Stimulated activated memory B cell treated with anti-CD40 and anti-IgM and Interleukin-4, amounts not matched to agents 10 μg/mL and 1 μg/mL and 100 μg/mL, for 72 hours (primary cell): ENCODE results near the gene SLC26A9.

Experiments used
- ATAC-seq: fragments of 150-1000 bp; cut with Tn5 transposase; 2 replicates; pipeline ENCODE4 v1.10.0; 2021
- H3K27ac Mint-ChIP-seq: one replicate; pipeline ENCODE4 v1.8.0; 2022; ENCODE audit warnings: mild to moderate bottlenecking, mixed read lengths
- H3K27me3 Mint-ChIP-seq: one replicate; pipeline ENCODE4 v1.8.0; 2022; ENCODE audit warnings: mixed read lengths
- H3K36me3 Mint-ChIP-seq: one replicate; pipeline ENCODE4 v1.8.0; 2022; ENCODE audit warnings: mixed read lengths
- H3K4me1 Mint-ChIP-seq: one replicate; pipeline ENCODE4 v1.8.0; 2022; ENCODE audit warnings: mixed read lengths
- H3K4me3 Mint-ChIP-seq: one replicate; pipeline ENCODE4 v1.8.0; 2022; ENCODE audit warnings: mild to moderate bottlenecking, moderate library complexity, mixed read lengths
- H3K9me3 Mint-ChIP-seq: one replicate; pipeline ENCODE4 v1.8.0; 2022; ENCODE audit warnings: mixed read lengths

The SLC26A9 gene

GRCh38 chr1:205942631-205943159, 561 bp downstream of the SLC26A9 start:
- H3K36me3 Mint-ChIP-seq = no peaks in the 10 kb centered on the region
- H3K4me1 Mint-ChIP-seq = peaks cover 6% of the 10 kb centered on the region
- H3K4me3 Mint-ChIP-seq = no peak overlapping the region
- H3K9me3 Mint-ChIP-seq = no peaks in the 10 kb centered on the region
- ATAC-seq = no peak
- no peak overlapping the region for H3K27ac Mint-ChIP-seq
- peaks cover 78% of the 10 kb centered on the region for H3K27me3 Mint-ChIP-seq

DNA sequence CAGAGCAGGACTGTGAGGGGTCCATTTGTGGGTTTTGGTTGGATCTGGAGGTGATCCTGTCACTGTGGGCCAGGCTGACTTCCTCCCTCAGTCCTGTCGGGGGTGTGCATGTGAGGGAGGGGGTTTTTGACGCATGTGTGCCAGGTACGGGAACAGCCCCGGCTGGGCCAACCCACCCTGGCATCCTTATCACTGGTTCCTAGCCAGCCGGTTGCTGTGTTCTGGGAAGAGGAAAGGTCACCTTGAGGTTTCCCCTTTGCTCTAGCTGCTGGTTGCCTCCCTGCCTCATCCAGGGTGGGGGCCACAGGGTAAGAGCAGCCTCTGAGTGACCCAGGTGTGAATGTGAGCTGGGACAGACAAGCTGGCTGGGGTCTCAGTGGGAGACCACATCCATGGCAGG, 2.5 kb downstream of the SLC26A9 start:
- Mint-ChIP-seq H3K9me3 (no peaks in the 10 kb centered on the region), H3K27me3 (peaks cover 86% of the 10 kb centered on the region), H3K4me3 (no peak overlapping the region), H3K36me3 (no peaks in the 10 kb centered on the region), H3K27ac (no peak overlapping the region), H3K4me1 (peaks cover 6% of the 10 kb centered on the region)
- ATAC-seq = no peak

- no peaks in the 10 kb centered on the region for H3K9me3 Mint-ChIP-seq
- peaks cover 6% of the 10 kb centered on the region for H3K4me1 Mint-ChIP-seq
- peaks cover 85% of the 10 kb centered on the region for H3K27me3 Mint-ChIP-seq
- no peaks in the 10 kb centered on the region for H3K36me3 Mint-ChIP-seq
- peak; percentile 4 for ATAC-seq
- no peak overlapping the region for H3K27ac Mint-ChIP-seq
- no peak overlapping the region for H3K4me3 Mint-ChIP-seq
Measured at GRCh38 chr1:205939690-205940330, 3.4 kb downstream of the SLC26A9 start.

GRCh38 chr1:205938682-205939081, 4.6 kb downstream of the SLC26A9 start:
- no peak overlapping the region for H3K27ac Mint-ChIP-seq
- ATAC-seq = no peak
- no peak overlapping the region for H3K4me3 Mint-ChIP-seq
- H3K27me3 Mint-ChIP-seq = peaks cover 76% of the 10 kb centered on the region
- H3K4me1 Mint-ChIP-seq = peaks cover 6% of the 10 kb centered on the region
- no peaks in the 10 kb centered on the region for H3K36me3 Mint-ChIP-seq
- H3K9me3 Mint-ChIP-seq = no peaks in the 10 kb centered on the region

- H3K27me3 Mint-ChIP-seq = peaks cover 75% of the 10 kb centered on the region
- no peaks in the 10 kb centered on the region for H3K9me3 Mint-ChIP-seq
- H3K4me3 Mint-ChIP-seq = no peak overlapping the region
- no peak overlapping the region for H3K27ac Mint-ChIP-seq
- ATAC-seq = no peak
- H3K36me3 Mint-ChIP-seq = no peaks in the 10 kb centered on the region
- H3K4me1 Mint-ChIP-seq = peaks cover 6% of the 10 kb centered on the region
Measured at GRCh38 chr1:205936846-205937586, 6.2 kb downstream of the SLC26A9 start.

- peaks cover 68% of the 10 kb centered on the region for H3K27me3 Mint-ChIP-seq
Measured at GRCh38 chr1:205936311-205936710, 6.9 kb downstream of the SLC26A9 start.

GRCh38 chr1:205935869-205936268, 7.4 kb downstream of the SLC26A9 start:
- Mint-ChIP-seq H3K9me3 (no peaks in the 10 kb centered on the region), H3K27ac (no peak overlapping the region), H3K27me3 (peaks cover 64% of the 10 kb centered on the region), H3K36me3 (no peaks in the 10 kb centered on the region), H3K4me3 (no peak overlapping the region), H3K4me1 (peaks cover 6% of the 10 kb centered on the region)
- no peak for ATAC-seq

More at GRCh38 chr1:205936311-205936710, 6.9 kb downstream of the SLC26A9 start:
- Mint-ChIP-seq H3K27ac (no peak overlapping the region), H3K36me3 (no peaks in the 10 kb centered on the region), H3K4me3 (no peak overlapping the region), H3K4me1 (peaks cover 6% of the 10 kb centered on the region), H3K9me3 (no peaks in the 10 kb centered on the region)
- no peak for ATAC-seq

- Mint-ChIP-seq H3K9me3 (no peaks in the 10 kb centered on the region), H3K4me3 (no peak overlapping the region), H3K27me3 (peaks cover 53% of the 10 kb centered on the region), H3K4me1 (peaks cover 3% of the 10 kb centered on the region), H3K36me3 (no peaks in the 10 kb centered on the region), H3K27ac (no peak overlapping the region)
- ATAC-seq = no peak
Measured at GRCh38 chr1:205934788-205935187, 8.5 kb downstream of the SLC26A9 start.

GRCh38 chr1:205933671-205934618, 9.3 kb downstream of the SLC26A9 start:
- no peak for ATAC-seq
- Mint-ChIP-seq H3K4me1 (no peaks in the 10 kb centered on the region), H3K27me3 (peaks cover 48% of the 10 kb centered on the region), H3K36me3 (no peaks in the 10 kb centered on the region), H3K27ac (no peak overlapping the region), H3K9me3 (no peaks in the 10 kb centered on the region), H3K4me3 (no peak overlapping the region)

DNA sequence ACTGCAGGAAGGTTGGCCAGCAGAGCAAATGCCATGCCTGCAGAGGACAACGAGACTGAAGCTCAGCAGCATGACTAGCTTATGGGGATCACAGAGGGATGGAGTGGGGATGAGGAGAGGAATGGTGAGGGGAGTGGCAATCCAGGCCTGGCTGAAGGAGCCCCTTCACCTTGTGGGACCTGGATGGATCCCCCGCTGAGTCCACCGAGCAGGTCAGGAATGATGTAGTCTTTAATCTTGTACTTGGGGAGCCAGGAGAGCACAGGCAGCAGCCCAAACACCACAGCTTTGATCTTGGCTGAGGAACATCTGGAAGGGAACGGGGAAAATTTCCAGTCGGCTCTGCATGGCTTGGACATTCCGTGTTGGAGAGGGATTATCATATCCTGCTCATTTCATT, 10.5 kb downstream of the SLC26A9 start:
- Mint-ChIP-seq H3K27ac (no peak overlapping the region), H3K9me3 (no peaks in the 10 kb centered on the region), H3K27me3 (peaks cover 36% of the 10 kb centered on the region), H3K4me3 (no peak overlapping the region), H3K36me3 (no peaks in the 10 kb centered on the region), H3K4me1 (no peaks in the 10 kb centered on the region)
- no peak for ATAC-seq

GRCh38 chr1:205930799-205931281, 12.4 kb downstream of the SLC26A9 start:
- no peak overlapping the region for H3K27ac Mint-ChIP-seq
- H3K27me3 Mint-ChIP-seq = peaks cover 30% of the 10 kb centered on the region
- H3K9me3 Mint-ChIP-seq = no peaks in the 10 kb centered on the region
- no peaks in the 10 kb centered on the region for H3K4me1 Mint-ChIP-seq
- no peak for ATAC-seq
- H3K36me3 Mint-ChIP-seq = no peaks in the 10 kb centered on the region
- no peak overlapping the region for H3K4me3 Mint-ChIP-seq

- peaks cover 27% of the 10 kb centered on the region for H3K27me3 Mint-ChIP-seq
- H3K27ac Mint-ChIP-seq = no peak overlapping the region
- H3K4me3 Mint-ChIP-seq = no peak overlapping the region
- H3K4me1 Mint-ChIP-seq = no peaks in the 10 kb centered on the region
- H3K36me3 Mint-ChIP-seq = no peaks in the 10 kb centered on the region
- no peak for ATAC-seq
- no peaks in the 10 kb centered on the region for H3K9me3 Mint-ChIP-seq
Measured at GRCh38 chr1:205930195-205930577, 13.1 kb downstream of the SLC26A9 start.

GRCh38 chr1:205929496-205930194, 13.6 kb downstream of the SLC26A9 start:
- Mint-ChIP-seq H3K27ac (no peak overlapping the region), H3K4me1 (no peaks in the 10 kb centered on the region), H3K4me3 (no peak overlapping the region), H3K27me3 (peaks cover 27% of the 10 kb centered on the region), H3K9me3 (no peaks in the 10 kb centered on the region), H3K36me3 (no peaks in the 10 kb centered on the region)
- no peak for ATAC-seq

DNA sequence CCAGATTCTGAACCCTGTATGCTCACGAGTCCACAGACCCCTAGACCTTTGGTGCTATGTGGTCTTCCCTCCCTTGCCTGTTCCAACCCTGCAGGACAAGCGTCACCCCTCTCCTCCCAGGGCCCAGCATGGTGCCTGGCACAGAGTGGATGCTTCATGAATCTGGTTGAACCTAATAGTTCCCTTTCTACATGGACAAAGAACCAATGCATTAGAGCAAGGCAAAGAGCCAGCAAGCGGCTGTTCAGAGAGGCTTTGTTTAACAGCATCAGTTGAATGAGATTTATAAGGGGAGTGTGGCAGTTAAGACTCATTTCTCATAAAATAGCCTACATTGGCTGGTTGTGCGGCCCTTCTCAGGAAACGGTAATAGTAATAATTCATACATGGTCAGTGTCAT, 14.9 kb downstream of the SLC26A9 start:
- no peak overlapping the region for H3K4me3 Mint-ChIP-seq
- H3K27me3 Mint-ChIP-seq = peaks cover 21% of the 10 kb centered on the region
- H3K36me3 Mint-ChIP-seq = no peaks in the 10 kb centered on the region
- H3K9me3 Mint-ChIP-seq = no peaks in the 10 kb centered on the region
- ATAC-seq = no peak
- no peak overlapping the region for H3K27ac Mint-ChIP-seq
- H3K4me1 Mint-ChIP-seq = peaks cover 11% of the 10 kb centered on the region
